Midbrain (tissue), 1 donor: ENCODE measurements around the gene TRA2B.
"Not testable (repeated sequence)": the region's sequence is repeated elsewhere in the genome, so short reads cannot be mapped to it uniquely, and the experiment has no call there.

Experiments used
- DNase-seq: peaks from one replicate; lab custom pipeline; 2025; lab: John Stamatoyannopoulos, UW

TRA2B gene

GRCh38 chr3:185927501-185928200, 10.2 kb downstream of the TRA2B start:
- no peak for DNase-seq

- DNase-seq: no peak
Measured at GRCh38 chr3:185926445-185926844, 11.4 kb downstream of the TRA2B start.

GRCh38 chr3:185925353-185925752, 12.5 kb downstream of the TRA2B start:
- no peak for DNase-seq

- DNase-seq: no peak
Measured at GRCh38 chr3:185924375-185924774, 13.4 kb downstream of the TRA2B start.

- no peak for DNase-seq
Measured at GRCh38 chr3:185920184-185920583, 17.6 kb downstream of the TRA2B start.

GRCh38 chr3:185916042-185916833, 21.6 kb downstream of the TRA2B start:
- no peak for DNase-seq

- DNase-seq: no peak
Measured at GRCh38 chr3:185915642-185916041, 22.2 kb downstream of the TRA2B start.

- DNase-seq: no peak
Measured at GRCh38 chr3:185914911-185915629, 22.7 kb downstream of the TRA2B start.

GRCh38 chr3:185912929-185913901, 24.6 kb downstream of the TRA2B start:
- DNase-seq: no peak

- DNase-seq: no peak
Measured at GRCh38 chr3:185912512-185912911, 25.3 kb downstream of the TRA2B start.

GRCh38 chr3:185911076-185911448, 26.8 kb downstream of the TRA2B start:
- not testable (repeated sequence) for DNase-seq

GRCh38 chr3:185910322-185911075, 27.3 kb downstream of the TRA2B start:
- DNase-seq: not testable (repeated sequence)

- not testable (repeated sequence) for DNase-seq
Measured at GRCh38 chr3:185909913-185910312, 27.9 kb downstream of the TRA2B start.

GRCh38 chr3:185900228-185900627, 37.6 kb downstream of the TRA2B start:
- DNase-seq: no peak

GRCh38 chr3:185896636-185897035, 41.2 kb downstream of the TRA2B start:
- DNase-seq: no peak

GRCh38 chr3:185887066-185887465, 50.7 kb downstream of the TRA2B start:
- no peak for DNase-seq

GRCh38 chr3:185884641-185885040, 53.2 kb downstream of the TRA2B start:
- no peak for DNase-seq

GRCh38 chr3:185881926-185882325, 55.9 kb downstream of the TRA2B start:
- no peak for DNase-seq

GRCh38 chr3:185880600-185880999, 57.2 kb downstream of the TRA2B start:
- DNase-seq: no peak

GRCh38 chr3:185878920-185879319, 58.9 kb downstream of the TRA2B start:
- DNase-seq: no peak

GRCh38 chr3:185874119-185874518, 63.7 kb downstream of the TRA2B start:
- no peak for DNase-seq
